ENCODE results near the gene ECHDC1. TPM values are rescaled to one million over a fixed set of nuclear protein-coding genes. Genes with fewer than 3 reads are reported as not detected.

The ECHDC1 gene
- total RNA-seq, 1 donor from 2014 or later, result 66.3 TPM

GRCh38 chr6:127298475-127298874, 44.9 kb downstream of the ECHDC1 start:
- H3K27me3 ChIP-seq (ENCODE audit: control insufficient read depth, insufficient read depth, low read length), result no peaks in the 10 kb centered on the region
- no peak for DNase-seq (ENCODE audit: low read depth)
- TF ChIP-seq, protein P1, sequence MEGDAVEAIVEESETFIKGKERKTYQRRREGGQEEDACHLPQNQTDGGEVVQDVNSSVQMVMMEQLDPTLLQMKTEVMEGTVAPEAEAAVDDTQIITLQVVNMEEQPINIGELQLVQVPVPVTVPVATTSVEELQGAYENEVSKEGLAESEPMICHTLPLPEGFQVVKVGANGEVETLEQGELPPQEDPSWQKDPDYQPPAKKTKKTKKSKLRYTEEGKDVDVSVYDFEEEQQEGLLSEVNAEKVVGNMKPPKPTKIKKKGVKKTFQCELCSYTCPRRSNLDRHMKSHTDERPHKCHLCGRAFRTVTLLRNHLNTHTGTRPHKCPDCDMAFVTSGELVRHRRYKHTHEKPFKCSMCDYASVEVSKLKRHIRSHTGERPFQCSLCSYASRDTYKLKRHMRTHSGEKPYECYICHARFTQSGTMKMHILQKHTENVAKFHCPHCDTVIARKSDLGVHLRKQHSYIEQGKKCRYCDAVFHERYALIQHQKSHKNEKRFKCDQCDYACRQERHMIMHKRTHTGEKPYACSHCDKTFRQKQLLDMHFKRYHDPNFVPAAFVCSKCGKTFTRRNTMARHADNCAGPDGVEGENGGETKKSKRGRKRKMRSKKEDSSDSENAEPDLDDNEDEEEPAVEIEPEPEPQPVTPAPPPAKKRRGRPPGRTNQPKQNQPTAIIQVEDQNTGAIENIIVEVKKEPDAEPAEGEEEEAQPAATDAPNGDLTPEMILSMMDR (IDR thresholded peaks at IDR 0.05; ENCODE audit: insufficient read depth, low read length, poor library complexity, severe bottlenecking), result no peak
- H3K36me3 ChIP-seq (ENCODE audit: control insufficient read depth, insufficient read depth, low read length), result no peaks in the 10 kb centered on the region
- H3K4me3 ChIP-seq (ENCODE audit: low read depth, low read length), result no peak overlapping the region

GRCh38 chr6:127297502-127298070, 45.8 kb downstream of the ECHDC1 start:
- no peak for DNase-seq (ENCODE audit: low read depth)
- no peaks in the 10 kb centered on the region for H3K27me3 ChIP-seq (ENCODE audit: control insufficient read depth, insufficient read depth, low read length)
- H3K4me3 ChIP-seq (ENCODE audit: low read depth, low read length), result no peak overlapping the region
- no peaks in the 10 kb centered on the region for H3K36me3 ChIP-seq (ENCODE audit: control insufficient read depth, insufficient read depth, low read length)
- TF ChIP-seq, protein P1 (IDR thresholded peaks at IDR 0.05; ENCODE audit: insufficient read depth, low read length, poor library complexity, severe bottlenecking), result no peak

GRCh38 chr6:127291495-127291894, 51.9 kb downstream of the ECHDC1 start:
- TF ChIP-seq, protein P1 (IDR thresholded peaks at IDR 0.05; ENCODE audit: insufficient read depth, low read length, poor library complexity, severe bottlenecking), result no peak
- Histone ChIP-seq H3K4me3 (ENCODE audit: low read depth, low read length) (no peak overlapping the region), H3K36me3 (ENCODE audit: control insufficient read depth, insufficient read depth, low read length) (peaks cover 6% of the 10 kb centered on the region), H3K27me3 (ENCODE audit: control insufficient read depth, insufficient read depth, low read length) (no peaks in the 10 kb centered on the region)
- no peak for DNase-seq (ENCODE audit: low read depth)

GRCh38 chr6:127290391-127291265, 52.8 kb downstream of the ECHDC1 start:
- TF ChIP-seq, protein P1 (IDR thresholded peaks at IDR 0.05; ENCODE audit: insufficient read depth, low read length, poor library complexity, severe bottlenecking), result no peak
- no peak overlapping the region for H3K4me3 ChIP-seq (ENCODE audit: low read depth, low read length)
- H3K36me3 ChIP-seq (ENCODE audit: control insufficient read depth, insufficient read depth, low read length), result peaks cover 6% of the 10 kb centered on the region
- no peaks in the 10 kb centered on the region for H3K27me3 ChIP-seq (ENCODE audit: control insufficient read depth, insufficient read depth, low read length)
- DNase-seq (ENCODE audit: low read depth), result no peak

GRCh38 chr6:127289934-127290333, 53.5 kb downstream of the ECHDC1 start:
- no peaks in the 10 kb centered on the region for H3K27me3 ChIP-seq (ENCODE audit: control insufficient read depth, insufficient read depth, low read length)
- TF ChIP-seq, protein P1 (IDR thresholded peaks at IDR 0.05; ENCODE audit: insufficient read depth, low read length, poor library complexity, severe bottlenecking), result no peak
- DNase-seq (ENCODE audit: low read depth), result no peak
- H3K36me3 ChIP-seq (ENCODE audit: control insufficient read depth, insufficient read depth, low read length), result peaks cover 6% of the 10 kb centered on the region
- H3K4me3 ChIP-seq (ENCODE audit: low read depth, low read length), result no peak overlapping the region

All from kidney epithelial cell (primary cell).